Measurements from ENCODE around the gene IL20RA.
"Not testable (repeated sequence)": the region's sequence is repeated elsewhere in the genome, so short reads cannot be mapped to it uniquely, and the experiment has no call there.

The IL20RA gene

GRCh38 chr6:136967876-136968752 lies 76.7 kb downstream of the IL20RA start:
- DNase-seq, result peak; percentile 11 to 53

- no peak for DNase-seq
Observed at GRCh38 chr6:136964398-136964797, 80.4 kb downstream of the IL20RA start.

DNA sequence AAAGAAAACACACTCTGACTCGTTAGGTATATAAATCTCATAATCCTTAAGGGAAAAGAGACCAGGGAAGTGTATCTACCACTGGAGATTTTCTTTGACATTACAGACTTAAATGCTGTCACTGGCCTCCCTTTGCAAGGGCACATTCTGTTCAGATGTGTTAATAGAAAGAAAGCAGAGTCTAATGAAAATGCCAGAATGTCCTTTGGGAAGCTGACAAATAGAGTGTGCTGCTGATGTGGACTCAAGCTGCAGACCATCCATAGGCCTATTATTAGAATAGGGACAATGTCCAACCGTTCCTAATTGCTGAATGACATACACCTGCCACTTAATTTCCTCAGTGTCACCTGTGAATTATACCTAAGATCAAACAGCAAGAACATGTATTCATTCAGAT lies 81.5 kb downstream of the IL20RA start:
- DNase-seq, result no peak

GRCh38 chr6:136962661-136963060 lies 82.1 kb downstream of the IL20RA start:
- no peak for DNase-seq

DNA sequence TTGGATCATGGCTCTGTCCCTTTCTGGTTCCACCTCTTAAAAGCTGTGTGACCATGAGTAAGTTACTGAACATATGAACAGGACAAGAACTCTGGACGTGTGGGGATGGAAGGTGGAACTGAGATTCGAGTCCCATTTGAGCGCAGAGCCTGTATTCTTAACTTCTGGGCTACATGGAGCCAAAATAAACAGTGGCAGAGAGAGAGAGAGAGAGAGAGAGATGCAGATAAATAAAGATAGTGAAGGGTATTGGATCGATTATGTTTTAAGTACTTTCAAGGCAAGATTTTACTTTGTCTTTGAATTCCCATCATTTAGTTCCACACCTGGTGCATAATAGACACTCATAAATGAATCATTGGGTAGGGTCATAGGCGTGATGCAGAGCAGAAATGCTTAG lies 82.9 kb downstream of the IL20RA start:
- no peak for DNase-seq

DNA sequence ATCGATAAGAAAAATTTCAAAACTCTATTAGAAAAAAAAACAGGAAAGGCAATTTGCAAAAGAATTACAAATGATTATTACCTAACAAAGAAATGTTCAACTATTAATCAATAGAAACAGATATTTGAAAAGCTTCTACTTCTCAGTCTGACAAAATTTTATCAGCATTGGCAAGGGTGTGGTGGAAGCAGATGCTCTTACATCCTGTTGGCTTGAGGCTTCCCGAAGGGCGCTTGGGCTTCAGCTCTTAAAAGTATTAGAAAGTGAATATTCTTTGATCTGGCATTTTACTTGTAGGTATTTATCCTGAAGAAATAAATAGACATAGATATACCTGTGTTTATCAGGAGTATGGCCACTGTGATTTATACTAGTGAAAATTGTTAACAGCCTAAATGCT lies 84.0 kb downstream of the IL20RA start:
- DNase-seq, result no peak

DNA sequence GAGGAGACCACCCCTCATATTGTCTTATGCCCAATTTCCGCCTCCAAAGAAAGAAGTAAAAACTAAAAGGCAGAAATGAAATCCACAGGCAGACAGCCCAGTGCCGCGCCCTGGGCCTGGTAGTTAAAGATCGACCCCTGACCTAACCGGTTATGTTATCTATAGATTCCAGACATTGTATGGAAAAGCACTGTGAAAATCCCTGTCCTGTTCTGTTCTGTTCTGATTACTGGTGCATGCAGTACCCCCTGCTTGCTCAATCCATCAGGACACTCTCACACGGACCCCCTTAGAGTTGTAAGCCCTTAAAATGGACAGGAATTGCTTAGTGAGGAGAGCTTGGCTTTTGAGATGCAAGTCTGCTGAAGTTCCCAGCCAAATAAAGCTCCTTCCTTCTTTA lies 84.8 kb downstream of the IL20RA start:
- not testable (repeated sequence) for DNase-seq

DNA sequence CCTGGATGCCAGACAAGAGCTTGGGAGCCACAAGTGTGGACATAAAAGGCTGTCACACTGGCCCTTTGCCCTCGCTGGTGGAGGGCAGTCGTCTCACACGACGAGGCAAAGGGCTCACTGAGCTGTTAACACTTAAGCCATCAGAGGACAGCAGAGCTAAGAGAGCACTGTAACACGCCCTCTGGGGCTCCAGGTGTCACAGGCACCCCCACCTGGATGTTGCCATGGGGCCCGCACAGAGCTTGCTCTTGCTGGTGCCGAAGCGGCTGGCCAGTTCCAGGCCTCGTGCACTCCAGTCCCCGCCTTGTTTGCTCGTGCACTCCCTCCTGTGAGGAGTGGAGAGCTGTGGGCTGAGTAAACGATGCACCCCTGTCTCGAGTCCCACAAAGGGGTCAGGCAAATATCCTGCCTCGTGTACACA lies 85.3 kb downstream of the IL20RA start:
- DNase-seq, result no peak

GRCh38 chr6:136958168-136958567 lies 86.6 kb downstream of the IL20RA start:
- DNase-seq, result no peak

DNA sequence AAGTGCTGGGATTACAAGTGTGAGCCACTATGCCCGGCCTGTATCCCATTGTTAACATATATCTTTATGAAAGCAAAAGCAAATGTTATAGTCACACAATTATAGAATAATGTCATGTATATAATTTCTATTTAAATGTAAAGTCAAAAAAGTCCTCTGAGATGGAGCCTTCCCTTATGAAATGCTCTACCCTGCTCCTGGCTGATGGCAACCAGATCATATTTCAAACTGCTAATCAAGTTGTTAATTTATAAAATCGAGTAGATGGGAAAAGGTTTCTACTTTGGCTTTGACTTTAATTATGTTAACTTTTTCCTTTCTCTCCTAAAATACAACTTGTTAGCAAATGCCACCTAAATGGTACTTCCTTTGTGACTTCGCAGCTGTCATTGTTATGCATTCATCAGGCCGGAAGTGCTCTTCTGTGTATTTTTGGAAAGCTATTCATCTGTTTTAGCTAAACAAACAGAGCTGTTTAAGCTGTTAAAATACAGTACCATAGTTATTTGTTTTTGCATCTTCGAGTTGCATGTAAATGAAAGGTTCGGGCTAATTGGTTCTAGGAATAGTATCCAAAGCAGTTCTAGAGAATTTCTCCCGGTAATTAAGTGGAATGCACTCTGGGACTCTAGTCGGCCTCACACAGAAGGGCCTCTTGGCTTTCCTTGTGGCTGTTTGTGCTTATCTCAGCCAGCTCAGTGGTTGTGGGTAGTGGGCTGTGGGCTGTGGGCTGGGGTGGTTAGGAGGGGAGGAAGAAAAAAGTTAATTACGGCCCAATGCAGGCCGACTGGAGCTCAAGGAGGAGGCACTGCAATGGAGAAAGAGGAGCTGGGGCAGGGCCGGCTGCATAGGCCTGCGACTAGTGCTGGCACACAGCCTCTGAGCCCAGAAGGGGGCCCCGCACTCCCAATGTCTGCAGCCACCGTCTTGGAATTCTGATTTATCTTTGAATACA lies 87.9 kb downstream of the IL20RA start:
- no peak for DNase-seq

DNA sequence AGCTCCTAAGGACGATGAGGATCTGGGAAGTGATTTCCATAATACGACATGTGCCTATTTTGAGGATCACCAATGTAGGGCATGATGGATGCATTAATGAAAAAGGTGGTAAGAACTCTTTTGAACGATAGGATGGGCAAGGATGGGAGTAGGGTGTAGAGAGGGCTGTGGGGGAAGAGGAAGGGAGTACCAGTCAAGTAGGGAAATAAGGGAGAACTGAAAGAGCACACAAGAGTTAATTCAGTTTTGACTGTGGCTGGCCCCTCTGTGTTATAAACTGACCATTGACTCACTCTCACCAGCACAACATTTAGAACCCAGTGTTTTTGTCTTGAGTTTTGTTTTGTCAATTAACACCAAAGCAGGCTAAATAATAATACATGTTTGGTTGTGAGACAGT lies 89.6 kb downstream of the IL20RA start:
- DNase-seq, result no peak

DNA sequence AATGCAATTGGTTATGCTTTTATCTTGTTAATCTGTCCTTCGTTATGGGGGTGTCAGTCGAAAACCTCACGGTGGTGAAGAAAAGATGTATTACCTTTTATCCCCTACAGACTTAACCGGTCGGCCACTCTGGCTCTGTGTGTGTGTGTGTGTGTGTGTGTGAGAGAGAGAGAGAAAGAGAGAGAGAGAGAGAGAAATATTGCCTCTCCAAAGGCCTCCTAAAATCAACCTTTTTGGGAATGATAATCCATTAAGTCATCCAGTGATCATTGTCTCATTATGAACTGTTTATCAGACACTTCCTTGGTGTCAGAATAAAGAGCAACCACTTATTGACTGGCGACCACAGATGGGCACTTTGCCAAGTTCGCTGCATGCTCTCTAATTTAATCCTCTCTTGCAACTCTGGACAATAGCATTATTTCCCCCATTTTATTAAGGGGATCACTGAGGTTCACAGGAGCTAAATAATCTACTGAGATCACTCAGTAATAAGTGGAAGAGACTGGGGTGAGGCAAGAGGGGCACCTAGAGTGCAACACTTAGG lies 92.0 kb downstream of the IL20RA start:
- no peak for DNase-seq

GRCh38 chr6:136950436-136951126 lies 94.2 kb downstream of the IL20RA start:
- no peak for DNase-seq
